ENCODE data around the gene OTUB1. TPM values are rescaled to one million over a fixed set of nuclear protein-coding genes. Genes with fewer than 3 reads are reported as not detected.

Gene OTUB1
- total and polyA plus RNA-seq, 2 of the 13 experiments (the other 11 are each of a cell fraction or from before 2014, with no cell fraction given), result 58.8 to 130 TPM

DNA sequence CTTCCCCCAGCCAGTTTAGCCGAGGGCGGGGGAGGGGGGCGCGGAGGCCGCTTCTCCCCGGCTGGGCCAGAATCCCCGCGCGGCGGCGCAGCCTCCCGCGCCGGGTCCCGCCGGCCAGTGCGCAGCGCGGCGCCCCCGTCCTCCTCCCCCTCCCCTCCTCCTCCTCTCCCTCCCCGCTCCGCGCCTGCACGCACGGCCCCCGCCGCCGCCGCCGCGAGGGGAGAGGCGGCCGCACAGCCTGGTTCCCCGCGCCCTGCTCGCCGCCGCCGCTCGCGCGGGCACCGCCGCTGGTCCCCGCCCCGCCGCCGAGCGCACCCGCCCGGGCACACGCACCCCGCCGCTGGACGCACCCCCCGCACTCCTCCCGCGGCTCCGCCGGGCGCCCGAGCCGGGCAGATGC, 49.3 kb downstream of the OTUB1 start, which contains the start of gene FLRT1:
Gene FLRT1 (plus strand): TSS at position 356 of the 400 bp plus-strand sequence. CDS start 80,337 bp downstream, outside the sequence.
- H3K9ac ChIP-seq (ENCODE audit: insufficient read depth, low read depth, low read length), result no peak within 1 kb of the TSS
- no peak within 1 kb of the TSS for H3K27ac ChIP-seq (ENCODE audit: extremely low read length, insufficient read depth, low read length)
- H3K4me3 ChIP-seq (replicated peaks in 1 of 3; ENCODE audit: insufficient read depth in 1 of 3, low read depth in 2 of 3, low read length in 3 of 3), result peak within 1 kb of the TSS; percentile 27 to 42 (median 37); a peak in 5 of 6 replicates
- POLR2A ChIA-PET, result no interaction called here
- BruUV-seq (replicated peaks), result no TSS peak
- 0% methylated on average over 1 of the region's 64 CpGs for WGBS (ENCODE audit: low lambda C conversion rate)
- intact Hi-C loops (cut with micrococcal nuclease; ENCODE audit: unreplicated experiment), result no loop called here
- H2AFZ ChIP-seq (ENCODE audit: low read length), result no peak within 1 kb of the TSS
- no peaks in the 10 kb centered on the region for H3K9me3 ChIP-seq (ENCODE audit: low read length)
- H3K79me2 ChIP-seq (ENCODE audit: insufficient read depth, low read length), result no peaks in the 10 kb centered on the region
- ATAC-seq (no peak), DNase-seq (ENCODE audit: low spot score) (no peak), FAIRE-seq (no peak)
- H3K36me3 ChIP-seq (replicated peaks in 1 of 2; ENCODE audit: control insufficient read depth in 1 of 2, insufficient read depth in 2 of 2, low read length in 2 of 2), result no peaks in the 10 kb centered on the region
- in situ Hi-C loops (cut with HindIII; ENCODE audit: extremely low pct_ligation_motif_present, low pct_unique_long_range_greater_than_20kb), result no loop called here
- peaks cover 6 to 31% of the 10 kb centered on the region in 2 experiments; a peak in 4 of 5 replicates for H3K27me3 ChIP-seq (ENCODE audit: control insufficient read depth in 1 of 2, insufficient read depth in 2 of 2, low read length in 2 of 2)
- H3K4me2 ChIP-seq (ENCODE audit: low read depth, low read length), result peak within 1 kb of the TSS; percentile 39
- peaks cover 14% of the 10 kb centered on the region; the same call in 1 of the 2 replicates for H3K4me1 ChIP-seq (ENCODE audit: insufficient read depth, low read length)
- H4K20me1 ChIP-seq (ENCODE audit: insufficient read depth, low read length), result peaks cover 34% of the 10 kb centered on the region; the same call in 1 of the 2 replicates
- CTCF ChIA-PET (ENCODE audit: low intra/inter-chr PET ratio, low total read pairs), result no interaction called here
- TF ChIP-seq CEBPB (IDR thresholded peaks at IDR 0.05; ENCODE audit: borderline replicate concordance, low read depth, low read length) (no peak), U2AF1 (optimal IDR thresholded peaks at IDR 0.05; ENCODE audit: low read depth, low read length) (no peak), MTF2 (CRISPR knock-in tag; IDR thresholded peaks at IDR 0.05; ENCODE audit: borderline replicate concordance) (no peak), ESRRA (CRISPR knock-in tag; IDR thresholded peaks at IDR 0.05; ENCODE audit: low read depth) (no peak), THAP11 (CRISPR knock-in tag; IDR thresholded peaks at IDR 0.05) (no peak), TBX2 (CRISPR knock-in tag; IDR thresholded peaks at IDR 0.05; ENCODE audit: borderline replicate concordance) (no peak), AHR (CRISPR knock-in tag; IDR thresholded peaks at IDR 0.05) (no peak)
- TF ChIP-seq, protein P1, sequence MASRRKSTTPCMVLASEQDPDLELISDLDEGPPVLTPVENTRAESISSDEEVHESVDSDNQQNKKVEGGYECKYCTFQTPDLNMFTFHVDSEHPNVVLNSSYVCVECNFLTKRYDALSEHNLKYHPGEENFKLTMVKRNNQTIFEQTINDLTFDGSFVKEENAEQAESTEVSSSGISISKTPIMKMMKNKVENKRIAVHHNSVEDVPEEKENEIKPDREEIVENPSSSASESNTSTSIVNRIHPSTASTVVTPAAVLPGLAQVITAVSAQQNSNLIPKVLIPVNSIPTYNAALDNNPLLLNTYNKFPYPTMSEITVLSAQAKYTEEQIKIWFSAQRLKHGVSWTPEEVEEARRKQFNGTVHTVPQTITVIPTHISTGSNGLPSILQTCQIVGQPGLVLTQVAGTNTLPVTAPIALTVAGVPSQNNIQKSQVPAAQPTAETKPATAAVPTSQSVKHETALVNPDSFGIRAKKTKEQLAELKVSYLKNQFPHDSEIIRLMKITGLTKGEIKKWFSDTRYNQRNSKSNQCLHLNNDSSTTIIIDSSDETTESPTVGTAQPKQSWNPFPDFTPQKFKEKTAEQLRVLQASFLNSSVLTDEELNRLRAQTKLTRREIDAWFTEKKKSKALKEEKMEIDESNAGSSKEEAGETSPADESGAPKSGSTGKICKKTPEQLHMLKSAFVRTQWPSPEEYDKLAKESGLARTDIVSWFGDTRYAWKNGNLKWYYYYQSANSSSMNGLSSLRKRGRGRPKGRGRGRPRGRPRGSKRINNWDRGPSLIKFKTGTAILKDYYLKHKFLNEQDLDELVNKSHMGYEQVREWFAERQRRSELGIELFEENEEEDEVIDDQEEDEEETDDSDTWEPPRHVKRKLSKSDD (CRISPR knock-in tag; IDR thresholded peaks at IDR 0.05; ENCODE audit: low read depth), result no peak
